ENCODE results near the gene GP1BB.

- TF ChIP-seq BHLHE40 (IDR thresholded peaks at IDR 0.05; ENCODE audit: borderline replicate concordance in 1 of 2, low read depth in 2 of 2, low read length in 1 of 2) (peak; percentile 80 to 83), CTCF (IDR thresholded peaks at IDR 0.05 in 2 of 3, conservative IDR thresholded peaks at IDR 0.05 in 1 of 3; ENCODE audit: control insufficient read depth in 2 of 3, extremely low read depth in 1 of 3, insufficient read depth in 1 of 3, low read depth in 3 of 3, low read length in 3 of 3) (peak; percentile 15 to 42 (median 26); a peak in 3 of 6 replicates), NR2F1 (conservative IDR thresholded peaks at IDR 0.05) (0 out of 2 replicates have a peak, but pooled peaks have one; percentile 40), FOXM1 (IDR thresholded peaks at IDR 0.05; ENCODE audit: low read depth, low read length) (no peak), TCF12 (IDR thresholded peaks at IDR 0.05; ENCODE audit: low read depth, low read length) (no peak), EZH2 (IDR thresholded peaks at IDR 0.05; ENCODE audit: borderline replicate concordance, control insufficient read depth, low read depth, low read length) (no peak), EP300 (IDR thresholded peaks at IDR 0.05; ENCODE audit: borderline replicate concordance in 1 of 2, control insufficient read depth in 1 of 2, low read depth in 2 of 2, low read length in 2 of 2) (peak in 1 of 2 experiments; percentile 37; a peak in 1 of 4 replicates), FOS (IDR thresholded peaks at IDR 0.05; ENCODE audit: borderline replicate concordance, extremely low read depth, insufficient read length) (no peak), POLR2A (IDR thresholded peaks at IDR 0.05; ENCODE audit: low read depth, low read length) (no peak), SMAD5 (IDR thresholded peaks at IDR 0.05; ENCODE audit: low read depth) (no peak), ETV6 (conservative IDR thresholded peaks at IDR 0.05 in 1 of 2, IDR thresholded peaks at IDR 0.05 in 1 of 2; ENCODE audit: borderline replicate concordance in 1 of 2, low read depth in 1 of 2) (no peak), JUND (IDR thresholded peaks at IDR 0.05; ENCODE audit: low read depth, low read length) (no peak)
Observed at GRCh38 chr22:19772673-19773469, 49.5 kb downstream of the GP1BB start.
